Stimulated activated CD8-positive, alpha-beta memory T cell treated with anti-CD3 and anti-CD28 coated beads, Interleukin-7, amount 100 ng/mL, for 1 hour (primary cell): ENCODE data around the gene TUBGCP6.

ENCODE experiments used
- DNase-seq, 2 donors: peaks; one replicate each; pipeline ENCODE4 v3.0.0-alpha.2; 2020; ENCODE audit warnings: low read depth in 2 of 2

TUBGCP6 gene

DNA sequence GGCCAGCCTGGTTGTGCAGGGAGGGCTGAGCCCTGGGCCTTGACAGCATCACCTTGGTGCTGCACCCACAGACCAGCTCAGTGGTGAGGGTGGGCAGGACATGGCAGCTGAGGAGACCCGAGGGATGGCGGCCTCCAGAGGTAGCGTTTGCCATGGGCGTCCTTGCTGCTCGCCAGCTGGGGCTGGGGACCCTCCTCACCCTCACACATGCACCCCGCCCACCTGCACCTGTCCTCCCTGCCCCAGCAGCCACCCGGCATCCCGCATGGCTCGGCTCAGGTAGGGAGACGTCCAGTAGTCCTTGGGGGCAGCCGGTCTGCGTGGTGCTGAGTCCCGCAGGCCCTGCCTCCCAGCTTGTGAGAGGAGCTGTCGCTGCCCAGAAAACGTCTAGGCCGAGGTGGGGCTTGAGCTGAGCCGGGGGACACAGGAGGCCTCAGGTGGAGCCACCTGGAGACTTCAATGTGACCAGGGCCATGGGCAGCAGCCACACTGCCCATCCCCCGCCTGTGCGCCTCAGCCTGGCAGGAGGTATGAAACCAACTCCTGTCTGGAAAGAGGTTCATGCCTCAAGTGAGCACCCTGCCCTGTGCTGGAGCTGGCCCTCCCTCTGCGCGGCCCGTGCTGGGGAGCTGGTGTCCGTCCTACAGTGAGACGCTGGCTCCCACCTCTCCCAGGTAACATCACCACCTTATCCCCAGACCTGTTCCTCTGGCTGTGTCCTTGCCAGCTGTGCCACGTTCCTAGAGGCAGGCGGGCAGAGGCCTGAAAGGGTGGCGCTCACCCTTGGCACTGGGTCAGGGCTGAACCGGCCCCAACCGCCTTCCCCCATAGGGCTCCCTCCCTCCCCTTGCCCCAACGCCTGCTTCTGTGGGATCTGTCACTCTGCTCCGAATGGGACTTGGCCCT is 62.4 kb downstream of the TUBGCP6 start:
- no peak for DNase-seq

GRCh38 chr22:50180727-50181521 is 63.9 kb downstream of the TUBGCP6 start:
- no peak for DNase-seq

DNA sequence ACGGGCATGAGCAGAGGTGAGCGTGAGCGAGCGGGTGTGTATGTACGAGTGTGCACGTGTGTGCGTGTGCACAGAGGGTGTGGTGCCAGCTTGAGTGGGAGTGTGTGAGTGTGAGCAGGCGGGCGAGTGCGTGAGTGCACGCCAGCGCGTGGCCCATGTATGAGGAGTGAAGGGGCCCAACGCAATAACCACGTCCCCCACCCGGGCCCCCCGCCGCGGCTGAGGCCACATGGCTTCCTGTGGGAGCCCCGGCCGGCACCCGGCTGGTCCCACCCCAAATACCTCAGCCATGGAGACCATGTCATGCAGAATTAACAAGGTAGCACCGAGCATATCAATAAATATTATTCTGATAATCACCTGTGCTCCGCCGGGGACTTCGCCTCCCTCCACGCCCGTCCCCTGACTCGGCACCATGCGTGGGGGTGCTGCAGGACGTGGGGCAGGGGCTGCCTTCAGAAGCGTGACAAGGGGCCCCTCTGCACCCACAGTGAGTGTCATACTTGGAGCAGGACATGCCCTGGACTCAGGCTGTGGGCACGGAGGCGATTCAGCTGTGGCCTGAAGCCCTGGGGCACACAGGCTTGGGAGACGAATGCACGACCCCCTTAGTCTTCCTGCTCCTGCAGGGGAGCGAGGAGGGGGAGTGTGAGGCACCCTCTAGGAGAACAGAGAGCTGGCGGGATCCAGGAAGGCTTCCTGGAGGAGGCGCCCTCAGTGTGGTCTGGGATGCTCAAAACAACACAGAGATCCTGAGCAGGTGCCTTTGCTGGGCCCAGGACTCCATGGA is 64.7 kb downstream of the TUBGCP6 start:
- DNase-seq: no peak

- no peak for DNase-seq
Measured at GRCh38 chr22:50178871-50179869, 65.7 kb downstream of the TUBGCP6 start.

GRCh38 chr22:50178471-50178864 is 66.4 kb downstream of the TUBGCP6 start:
- DNase-seq: no peak

DNA sequence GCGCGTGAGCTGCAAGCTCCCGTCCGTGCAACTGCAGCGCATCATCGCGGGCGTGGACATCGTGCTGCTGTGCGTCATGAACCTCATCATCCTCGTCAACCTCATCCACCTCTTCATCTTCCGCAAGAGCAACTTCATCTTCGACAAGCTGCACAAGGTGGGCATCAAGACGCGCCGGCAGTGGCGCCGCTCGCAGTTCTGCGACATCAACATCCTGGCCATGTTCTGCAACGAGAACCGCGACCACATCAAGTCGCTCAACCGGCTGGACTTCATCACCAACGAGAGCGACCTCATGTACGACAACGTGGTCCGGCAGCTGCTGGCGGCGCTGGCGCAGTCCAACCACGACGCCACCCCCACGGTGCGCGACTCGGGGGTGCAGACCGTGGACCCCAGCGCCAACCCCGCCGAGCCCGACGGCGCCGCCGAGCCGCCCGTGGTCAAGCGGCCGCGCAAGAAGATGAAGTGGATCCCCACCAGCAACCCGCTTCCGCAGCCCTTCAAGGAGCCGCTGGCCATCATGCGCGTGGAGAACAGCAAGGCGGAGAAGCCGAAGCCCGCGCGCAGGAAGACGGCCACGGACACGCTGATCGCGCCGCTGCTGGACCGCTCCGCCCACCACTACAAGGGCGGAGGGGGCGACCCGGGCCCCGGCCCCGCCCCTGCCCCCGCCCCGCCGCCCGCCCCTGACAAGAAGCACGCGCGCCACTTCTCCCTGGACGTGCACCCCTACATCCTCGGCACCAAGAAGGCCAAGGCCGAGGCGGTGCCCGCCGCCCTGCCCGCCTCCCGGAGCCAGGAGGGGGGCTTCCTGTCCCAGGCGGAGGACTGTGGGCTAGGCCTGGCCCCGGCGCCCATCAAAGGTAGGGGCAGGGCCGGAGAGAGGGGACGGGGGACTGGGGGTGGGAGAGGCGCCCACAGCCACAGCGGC is 67.0 kb downstream of the TUBGCP6 start:
- DNase-seq: no peak

GRCh38 chr22:50176850-50177536 is 67.8 kb downstream of the TUBGCP6 start:
- DNase-seq: no peak

- no peak for DNase-seq
Measured at GRCh38 chr22:50175921-50176849, 68.6 kb downstream of the TUBGCP6 start.

DNA sequence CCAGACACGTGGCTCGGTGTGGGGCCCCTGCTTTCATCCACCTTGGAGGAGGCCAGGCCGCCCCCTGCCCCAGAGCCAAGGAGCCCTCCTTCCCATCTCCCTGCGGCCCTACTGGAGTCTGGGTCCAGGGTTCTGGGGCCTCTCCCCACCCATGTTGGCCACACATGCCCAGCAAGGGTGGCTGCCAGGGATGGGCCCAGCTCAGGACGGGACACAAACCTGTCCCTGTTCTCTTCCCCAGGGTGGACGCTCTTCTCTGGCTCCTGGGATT is 69.7 kb downstream of the TUBGCP6 start:
- DNase-seq: no peak

GRCh38 chr22:50174382-50175190 is 70.2 kb downstream of the TUBGCP6 start:
- no peak for DNase-seq

- no peak for DNase-seq
Measured at GRCh38 chr22:50173983-50174355, 70.9 kb downstream of the TUBGCP6 start.

DNA sequence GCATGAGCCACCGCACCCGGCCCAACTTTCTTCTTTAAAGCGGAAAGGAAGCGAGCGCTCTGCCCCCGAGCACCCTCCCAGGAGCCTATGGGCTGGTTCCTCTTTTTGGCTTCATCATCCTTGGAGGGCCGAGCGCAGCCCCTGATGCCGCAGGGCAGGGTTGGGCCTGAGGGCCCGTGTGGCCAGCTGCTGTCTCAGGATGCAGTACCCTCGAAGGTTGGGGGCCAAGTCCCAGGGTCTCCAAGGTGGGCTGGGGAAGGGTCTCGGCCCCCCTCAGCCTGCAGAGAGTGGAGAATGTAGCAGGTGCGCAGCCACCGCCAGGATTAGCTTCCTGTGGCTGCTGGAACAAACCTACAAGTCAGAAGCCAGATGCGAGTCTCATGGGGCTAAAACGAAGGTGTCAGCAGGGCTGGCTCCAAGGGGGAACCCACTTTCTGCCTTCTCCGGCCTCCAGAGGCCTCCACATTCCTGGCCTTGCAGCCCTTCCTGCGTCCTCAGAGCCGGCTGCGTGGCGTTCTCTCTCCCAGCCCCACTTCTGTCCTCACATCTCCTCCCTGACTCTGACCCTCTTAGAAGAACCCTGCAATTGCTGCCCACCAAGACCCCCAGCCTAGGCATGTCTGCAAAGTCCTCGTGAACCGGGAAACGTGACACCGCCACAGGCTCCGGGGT is 71.4 kb downstream of the TUBGCP6 start:
- DNase-seq: no peak

DNA sequence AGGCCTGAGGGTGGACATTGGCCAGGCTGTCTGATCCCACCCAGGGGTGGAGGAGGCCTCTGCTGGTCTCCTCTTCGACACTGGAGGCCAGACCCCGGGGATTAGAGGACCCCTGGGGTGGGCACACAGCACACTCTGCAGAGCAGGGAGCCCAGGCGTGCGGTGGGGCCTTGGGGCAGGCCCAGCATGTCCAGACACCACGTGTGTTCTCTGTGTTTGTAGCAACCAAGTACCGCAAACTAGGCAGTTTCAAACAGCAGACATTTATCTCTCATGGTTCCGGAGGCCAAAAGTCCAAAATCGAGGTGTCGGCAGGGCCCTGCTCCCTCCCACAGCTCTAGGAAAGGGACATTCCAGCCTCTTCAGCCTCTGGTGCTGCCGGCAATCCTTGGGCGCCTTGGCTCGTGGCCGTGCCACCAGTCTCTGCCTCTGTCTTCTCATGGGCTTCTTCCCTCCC is 72.8 kb downstream of the TUBGCP6 start:
- no peak for DNase-seq

DNA sequence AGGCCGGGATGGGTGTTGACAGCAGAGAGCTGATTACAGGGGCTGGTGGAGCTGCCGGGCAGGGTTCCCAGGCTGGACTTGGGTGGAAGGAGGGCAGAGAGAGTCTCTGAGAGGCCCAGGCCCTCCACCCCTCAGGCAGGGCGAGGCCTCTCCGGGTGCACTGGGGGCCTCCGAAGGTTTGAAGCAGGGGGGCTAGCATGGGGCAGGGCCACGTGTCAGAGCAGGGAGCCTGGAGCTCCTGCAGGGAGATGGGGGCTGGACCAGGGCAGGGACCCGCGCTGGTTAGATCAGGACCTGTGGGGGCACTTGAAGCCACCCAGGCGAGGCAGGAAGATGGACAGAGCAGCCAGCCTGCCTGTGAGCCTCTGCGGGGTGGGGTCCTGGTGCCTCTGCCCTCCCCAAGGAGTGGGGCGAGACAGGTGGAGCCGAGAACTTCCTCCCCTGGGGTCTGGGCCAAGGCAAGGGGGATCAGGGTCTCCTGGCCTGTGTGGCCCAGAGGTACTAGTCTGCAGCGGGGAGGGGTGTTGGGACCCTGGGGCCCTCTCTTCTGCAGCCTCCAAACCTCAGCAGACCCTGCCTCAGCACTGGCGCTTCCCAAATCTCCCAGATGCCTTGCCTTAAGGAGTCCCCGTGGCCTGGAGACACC is 73.4 kb downstream of the TUBGCP6 start:
- DNase-seq: no peak

DNA sequence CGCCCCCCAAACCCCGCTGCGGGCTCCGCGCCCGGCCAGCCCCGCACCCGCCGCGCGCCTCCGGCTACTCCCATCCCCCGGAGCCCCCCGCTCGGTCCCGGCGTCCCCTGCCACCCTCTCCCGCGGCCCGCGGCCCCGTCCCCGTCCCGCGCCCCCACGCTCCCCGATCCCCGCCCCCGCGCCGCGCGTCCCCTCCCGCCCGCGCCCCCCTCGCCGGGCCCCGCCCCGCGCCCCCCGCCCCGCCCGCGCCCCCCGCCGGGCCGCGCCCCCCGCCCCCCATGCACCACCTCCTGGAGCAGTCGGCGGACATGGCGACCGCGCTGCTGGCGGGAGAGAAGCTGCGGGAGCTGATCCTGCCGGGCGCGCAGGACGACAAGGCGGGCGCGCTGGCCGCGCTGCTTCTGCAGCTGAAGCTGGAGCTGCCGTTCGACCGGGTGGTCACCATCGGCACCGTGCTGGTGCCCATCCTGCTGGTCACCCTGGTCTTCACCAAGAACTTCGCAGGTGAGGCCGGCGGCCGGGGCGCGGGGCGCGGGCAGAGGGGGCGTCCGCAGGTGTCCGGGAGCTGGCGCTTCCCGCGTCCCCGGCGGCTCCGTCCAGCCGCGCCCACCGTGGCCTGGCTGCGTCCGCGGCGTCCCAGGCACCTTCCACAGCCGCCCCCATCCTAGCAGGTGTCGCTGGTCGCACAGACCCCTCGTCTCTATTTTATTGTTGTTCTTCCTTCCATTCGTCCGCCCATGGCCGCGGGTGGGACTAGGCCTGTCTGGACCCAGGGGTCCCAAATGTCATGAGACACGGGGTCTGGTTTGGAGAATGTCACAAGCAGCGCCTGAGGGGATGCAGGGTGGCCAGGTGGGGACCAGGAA is 74.1 kb downstream of the TUBGCP6 start, which contains the start of gene PANX2:
Gene PANX2, plus strand, starts transcription at position 279 of the 866 bp plus-strand sequence. Its CDS starts 0 bp downstream, at position 279.
- DNase-seq: no peak
